ENCODE measurements around the gene IL23R.

GRCh38 chr1:67174716-67175284 is 8.5 kb downstream of the IL23R start:
- TF ChIP-seq POLR2AphosphoS5 (IDR thresholded peaks at IDR 0.05; ENCODE audit: low read depth, low read length) (no peak), TAF1 (IDR thresholded peaks at IDR 0.05; ENCODE audit: borderline replicate concordance, insufficient read depth, low read length) (no peak)
